ENCODE data around the gene PRKG1.

PRKG1 gene

DNA sequence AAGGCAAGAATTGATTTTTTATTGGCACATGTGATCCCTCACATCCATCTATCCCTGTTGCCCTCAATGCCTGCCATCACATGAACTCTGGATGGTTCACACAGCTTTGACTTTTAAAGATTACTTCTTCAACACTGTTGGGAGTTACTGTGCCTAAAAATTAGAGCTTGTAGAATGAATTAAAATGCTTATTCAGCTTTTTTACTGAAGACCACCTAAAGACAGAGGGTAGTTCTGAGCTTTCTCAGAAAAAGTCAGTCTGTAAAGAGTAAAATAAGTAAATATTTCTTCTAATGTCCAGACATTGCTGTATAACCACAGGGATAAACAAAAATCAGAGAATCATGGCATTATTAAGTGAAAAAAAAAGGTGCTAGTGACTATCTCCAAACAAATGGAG lies 718.4 kb downstream of the PRKG1 start:
- no peaks in the 10 kb centered on the region for H3K9me3 ChIP-seq (ENCODE audit: insufficient read depth, low read length)
- H3K9ac ChIP-seq (ENCODE audit: low read length): no peak overlapping the region
- H3K4me2 ChIP-seq (ENCODE audit: low read length): no peak overlapping the region
- no peak for TF ChIP-seq CTCF (IDR thresholded peaks at IDR 0.05; ENCODE audit: low read depth, low read length)
- TF ChIP-seq EZH2phosphoT487 (IDR thresholded peaks at IDR 0.05; ENCODE audit: low read depth): no peak
- H2AFZ ChIP-seq (ENCODE audit: low read depth, low read length): no peak overlapping the region
- no peaks in the 10 kb centered on the region for H3K79me2 ChIP-seq (ENCODE audit: low read length)
- H3K4me1 ChIP-seq (ENCODE audit: low read length): no peaks in the 10 kb centered on the region
- H3K4me3 ChIP-seq (ENCODE audit: low read length): no peak overlapping the region
- H3K36me3 ChIP-seq (replicated peaks; ENCODE audit: low read depth, low read length): no peaks in the 10 kb centered on the region
- H3K27ac ChIP-seq (ENCODE audit: low read length): no peak overlapping the region
- no peaks in the 10 kb centered on the region for H3K27me3 ChIP-seq (ENCODE audit: low read depth, low read length)
- H4K20me1 ChIP-seq (ENCODE audit: insufficient read depth, low read length): no peaks in the 10 kb centered on the region

DNA sequence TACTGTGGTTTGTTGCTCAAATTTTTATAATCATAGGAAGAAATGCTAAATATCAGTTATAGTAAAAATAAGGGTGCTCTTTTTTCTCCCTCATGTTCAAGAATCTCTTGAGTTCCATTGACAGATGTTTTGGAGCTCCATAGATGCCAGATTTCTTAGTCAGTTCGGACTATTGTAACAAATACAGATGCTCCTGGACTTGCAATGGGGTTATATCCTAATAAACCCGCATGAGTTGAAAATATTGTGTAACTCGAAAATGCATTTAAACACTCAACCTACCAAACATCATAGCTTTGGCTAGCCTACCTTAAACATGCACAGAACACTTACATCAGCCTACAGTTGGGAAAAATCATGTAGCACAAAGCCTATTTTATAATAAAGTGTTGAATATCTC lies 725.8 kb downstream of the PRKG1 start:
- H3K4me3 ChIP-seq (ENCODE audit: low read length): no peak overlapping the region
- TF ChIP-seq EZH2phosphoT487 (IDR thresholded peaks at IDR 0.05; ENCODE audit: low read depth) (no peak), CTCF (IDR thresholded peaks at IDR 0.05; ENCODE audit: low read depth, low read length) (no peak)
- H3K4me2 ChIP-seq (ENCODE audit: low read length): no peak overlapping the region
- no peaks in the 10 kb centered on the region for H3K4me1 ChIP-seq (ENCODE audit: low read length)
- no peaks in the 10 kb centered on the region for H3K79me2 ChIP-seq (ENCODE audit: low read length)
- H3K27ac ChIP-seq (ENCODE audit: low read length): no peak overlapping the region
- no peak overlapping the region for H3K9ac ChIP-seq (ENCODE audit: low read length)
- H2AFZ ChIP-seq (ENCODE audit: low read depth, low read length): no peak overlapping the region
- H3K9me3 ChIP-seq (ENCODE audit: insufficient read depth, low read length): no peaks in the 10 kb centered on the region
- no peaks in the 10 kb centered on the region for H4K20me1 ChIP-seq (ENCODE audit: insufficient read depth, low read length)
- no peaks in the 10 kb centered on the region for H3K27me3 ChIP-seq (ENCODE audit: low read depth, low read length)
- H3K36me3 ChIP-seq (replicated peaks; ENCODE audit: low read depth, low read length): no peaks in the 10 kb centered on the region

GRCh38 chr10:51800725-51801424 lies 726.6 kb downstream of the PRKG1 start:
- TF ChIP-seq CTCF (IDR thresholded peaks at IDR 0.05; ENCODE audit: low read depth, low read length) (no peak), EZH2phosphoT487 (IDR thresholded peaks at IDR 0.05; ENCODE audit: low read depth) (no peak)
- no peak overlapping the region for H3K27ac ChIP-seq (ENCODE audit: low read length)
- no peaks in the 10 kb centered on the region for H3K27me3 ChIP-seq (ENCODE audit: low read depth, low read length)
- no peak overlapping the region for H3K4me2 ChIP-seq (ENCODE audit: low read length)
- H3K4me1 ChIP-seq (ENCODE audit: low read length): no peaks in the 10 kb centered on the region
- no peak overlapping the region for H2AFZ ChIP-seq (ENCODE audit: low read depth, low read length)
- H3K9me3 ChIP-seq (ENCODE audit: insufficient read depth, low read length): no peaks in the 10 kb centered on the region
- no peak overlapping the region for H3K4me3 ChIP-seq (ENCODE audit: low read length)
- no peaks in the 10 kb centered on the region for H3K36me3 ChIP-seq (replicated peaks; ENCODE audit: low read depth, low read length)
- no peaks in the 10 kb centered on the region for H3K79me2 ChIP-seq (ENCODE audit: low read length)
- no peak overlapping the region for H3K9ac ChIP-seq (ENCODE audit: low read length)
- no peaks in the 10 kb centered on the region for H4K20me1 ChIP-seq (ENCODE audit: insufficient read depth, low read length)

GRCh38 chr10:51802030-51802429 lies 727.7 kb downstream of the PRKG1 start:
- H3K36me3 ChIP-seq (replicated peaks; ENCODE audit: low read depth, low read length): no peaks in the 10 kb centered on the region
- H3K4me3 ChIP-seq (ENCODE audit: low read length): no peak overlapping the region
- no peaks in the 10 kb centered on the region for H3K9me3 ChIP-seq (ENCODE audit: insufficient read depth, low read length)

More at GRCh38 chr10:51802030-51802429, 727.7 kb downstream of the PRKG1 start:
- Histone ChIP-seq H2AFZ (ENCODE audit: low read depth, low read length) (no peak overlapping the region), H3K27ac (ENCODE audit: low read length) (no peak overlapping the region), H3K27me3 (ENCODE audit: low read depth, low read length) (no peaks in the 10 kb centered on the region), H3K9ac (ENCODE audit: low read length) (no peak overlapping the region), H3K79me2 (ENCODE audit: low read length) (no peaks in the 10 kb centered on the region), H3K4me1 (ENCODE audit: low read length) (no peaks in the 10 kb centered on the region), H4K20me1 (ENCODE audit: insufficient read depth, low read length) (no peaks in the 10 kb centered on the region), H3K4me2 (ENCODE audit: low read length) (no peak overlapping the region)
- TF ChIP-seq EZH2phosphoT487 (IDR thresholded peaks at IDR 0.05; ENCODE audit: low read depth) (no peak), CTCF (IDR thresholded peaks at IDR 0.05; ENCODE audit: low read depth, low read length) (no peak)

Measured in OCI-LY3 (cell line).